ENCODE data around the gene RARA. TPM values are rescaled to one million over a fixed set of nuclear protein-coding genes. Genes with fewer than 3 reads are reported as not detected.

RARA gene
- total and polyA plus RNA-seq, 2 of the 4 experiments (the other 2 are of a cell fraction) = 9.0 to 12.7 TPM

GRCh38 chr17:40312893-40313667 lies 4.1 kb downstream of the RARA start:
- no CpG with 5 or more reads among the region's 4 CpGs for WGBS, 2 experiments (ENCODE audit: extremely low coverage in 2 of 2, insufficient read length in 1 of 2)
- Histone ChIP-seq H3K56ac (ENCODE audit: extremely low read depth, insufficient read depth, low read length) (no peak overlapping the region), H3K9me1 (ENCODE audit: insufficient read depth, low read length) (peaks cover 42% of the 10 kb centered on the region), H3K9ac (ENCODE audit: low read depth, low read length) (no peak overlapping the region), H2BK120ac (ENCODE audit: low read depth, low read length) (peak overlapping the region; percentile 69), H3K14ac (replicated peaks; ENCODE audit: low read depth, low read length) (peak overlapping the region; percentile 86), H3K9me3 (ENCODE audit: control insufficient read depth, insufficient read depth, low read length) (no peaks in the 10 kb centered on the region), H4K91ac (ENCODE audit: insufficient read depth, low read depth, low read length) (peak overlapping the region; percentile 61), H3K23ac (ENCODE audit: low read depth, low read length) (peak overlapping the region; percentile 53), H3K36me3 (ENCODE audit: control insufficient read depth, insufficient read depth, low read length) (no peaks in the 10 kb centered on the region), H2AFZ (replicated peaks; ENCODE audit: low read length, poor library complexity) (peak overlapping the region; percentile 65), H4K20me1 (ENCODE audit: insufficient read depth, low read length) (0 out of 2 replicates have a peak, but pooled peaks cover 3% of the 10 kb centered on the region), H3K4ac (ENCODE audit: low read depth, low read length) (peak overlapping the region; percentile 89), H2BK5ac (ENCODE audit: low read depth, low read length, poor library complexity, severe bottlenecking) (peak overlapping the region; percentile 68), H3K4me3 (ENCODE audit: insufficient read depth, low read depth, low read length) (no peak overlapping the region), H3K79me1 (ENCODE audit: low read depth in 1 of 2, low read length in 2 of 2) (peaks cover 0 to 38% of the 10 kb centered on the region in 2 experiments; a peak in 2 of 4 replicates), H4K8ac (ENCODE audit: low read depth in 2 of 2, low read length in 2 of 2) (peak overlapping the region; percentile 70; a peak in 2 of 4 replicates), H4K5ac (ENCODE audit: low read depth, low read length) (peak overlapping the region; percentile 53; the same call in 1 of the 2 replicates), H3K4me2 (ENCODE audit: low read depth, low read length) (no peak overlapping the region), H2AK5ac (ENCODE audit: low read depth, low read length) (peak overlapping the region; percentile 91), H2AK9ac (replicated peaks; ENCODE audit: low read depth, low read length, poor library complexity) (peak overlapping the region; percentile 94), H2BK15ac (ENCODE audit: low read depth, low read length) (peak overlapping the region; percentile 63; the same call in 2 of the 3 replicates), H3K18ac (ENCODE audit: low read depth, low read length) (peak overlapping the region; percentile 68; the same call in 1 of the 2 replicates), H2BK20ac (ENCODE audit: low read depth, low read length) (peak overlapping the region; percentile 80), H3K4me1 (ENCODE audit: control insufficient read depth, insufficient read depth, low read length) (peaks cover 65% of the 10 kb centered on the region), H3K27ac (ENCODE audit: insufficient read depth, low read length) (no peak overlapping the region; the same call in 1 of the 2 replicates), H3K27me3 (ENCODE audit: control insufficient read depth, insufficient read depth, low read length) (no peaks in the 10 kb centered on the region)
- dilution Hi-C loops (cut with HindIII; ENCODE audit: low sequenced_read_pairs, unreplicated experiment) = no loop called here
- ATAC-seq (ENCODE audit: low read depth) = no peak
- CTCF ChIA-PET = no interaction called here
- no TSS peak for BruUV-seq (replicated peaks)
- intact Hi-C loops (cut with micrococcal nuclease) = no loop called here
- DNase-seq = no peak
- POLR2A ChIA-PET (ENCODE audit: unreplicated experiment) = no interaction called here
- in situ Hi-C loops (cut with MboI; ENCODE audit: low sequenced_read_pairs) = no loop called here
- no peak for TF ChIP-seq SMC3 (IDR thresholded peaks at IDR 0.05; ENCODE audit: low read depth, low read length)
- no peak for TF ChIP-seq MAFK (IDR thresholded peaks at IDR 0.05; ENCODE audit: low read depth, low read length)
- TF ChIP-seq RAD21 (IDR thresholded peaks at IDR 0.05; ENCODE audit: low read length) = no peak
- no peak for TF ChIP-seq CHD1 (IDR thresholded peaks at IDR 0.05; ENCODE audit: low read depth, low read length)
- no peak for TF ChIP-seq BHLHE40 (IDR thresholded peaks at IDR 0.05; ENCODE audit: low read depth, low read length)
- TF ChIP-seq CEBPB (IDR thresholded peaks at IDR 0.05; ENCODE audit: low read depth, low read length) = no peak
- TF ChIP-seq NFE2L2 (IDR thresholded peaks at IDR 0.05; ENCODE audit: low read depth, low read length) = no peak
- TF ChIP-seq RFX5 (IDR thresholded peaks at IDR 0.05; ENCODE audit: low read depth, low read length) = no peak

Data from IMR-90 (cell line).